ENCODE results near the gene ULK3.

DNA sequence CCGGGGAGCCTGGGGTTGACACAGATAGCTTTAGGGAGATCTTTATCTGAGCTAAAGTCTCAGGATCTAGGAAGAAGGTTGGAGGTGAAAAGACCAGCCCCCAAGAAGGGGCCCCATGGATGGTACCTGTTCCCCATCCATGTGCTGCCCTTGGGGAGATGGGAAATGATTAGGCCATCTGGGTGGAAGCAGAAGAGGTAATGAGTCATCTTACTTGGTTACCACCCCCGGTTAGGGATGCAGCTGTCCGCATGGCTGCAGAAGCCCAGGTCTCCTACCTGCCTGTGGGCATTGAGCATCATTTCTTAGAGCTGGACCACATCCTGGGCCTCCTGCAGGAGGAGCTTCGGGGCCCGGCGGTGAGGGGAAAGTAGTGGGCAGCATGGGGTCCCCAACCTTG, 19.6 kb downstream of the ULK3 start:
- TF ChIP-seq, protein P1, sequence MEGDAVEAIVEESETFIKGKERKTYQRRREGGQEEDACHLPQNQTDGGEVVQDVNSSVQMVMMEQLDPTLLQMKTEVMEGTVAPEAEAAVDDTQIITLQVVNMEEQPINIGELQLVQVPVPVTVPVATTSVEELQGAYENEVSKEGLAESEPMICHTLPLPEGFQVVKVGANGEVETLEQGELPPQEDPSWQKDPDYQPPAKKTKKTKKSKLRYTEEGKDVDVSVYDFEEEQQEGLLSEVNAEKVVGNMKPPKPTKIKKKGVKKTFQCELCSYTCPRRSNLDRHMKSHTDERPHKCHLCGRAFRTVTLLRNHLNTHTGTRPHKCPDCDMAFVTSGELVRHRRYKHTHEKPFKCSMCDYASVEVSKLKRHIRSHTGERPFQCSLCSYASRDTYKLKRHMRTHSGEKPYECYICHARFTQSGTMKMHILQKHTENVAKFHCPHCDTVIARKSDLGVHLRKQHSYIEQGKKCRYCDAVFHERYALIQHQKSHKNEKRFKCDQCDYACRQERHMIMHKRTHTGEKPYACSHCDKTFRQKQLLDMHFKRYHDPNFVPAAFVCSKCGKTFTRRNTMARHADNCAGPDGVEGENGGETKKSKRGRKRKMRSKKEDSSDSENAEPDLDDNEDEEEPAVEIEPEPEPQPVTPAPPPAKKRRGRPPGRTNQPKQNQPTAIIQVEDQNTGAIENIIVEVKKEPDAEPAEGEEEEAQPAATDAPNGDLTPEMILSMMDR (IDR thresholded peaks at IDR 0.05; ENCODE audit: low read depth, low read length, poor library complexity, severe bottlenecking) = no peak
- no peak for TF ChIP-seq EZH2phosphoT487 (IDR thresholded peaks at IDR 0.05; ENCODE audit: borderline replicate concordance, low read length)
